GM18526 (cell line): ENCODE measurements around the gene EGFL6.

Experiments
- POLR2A ChIP-seq: IDR thresholded peaks from 3 replicates; pipeline ENCODE4 v1.6.1; 2011; ENCODE audit not compliant: insufficient read length; ENCODE audit errors: extremely low read depth

The EGFL6 gene

DNA sequence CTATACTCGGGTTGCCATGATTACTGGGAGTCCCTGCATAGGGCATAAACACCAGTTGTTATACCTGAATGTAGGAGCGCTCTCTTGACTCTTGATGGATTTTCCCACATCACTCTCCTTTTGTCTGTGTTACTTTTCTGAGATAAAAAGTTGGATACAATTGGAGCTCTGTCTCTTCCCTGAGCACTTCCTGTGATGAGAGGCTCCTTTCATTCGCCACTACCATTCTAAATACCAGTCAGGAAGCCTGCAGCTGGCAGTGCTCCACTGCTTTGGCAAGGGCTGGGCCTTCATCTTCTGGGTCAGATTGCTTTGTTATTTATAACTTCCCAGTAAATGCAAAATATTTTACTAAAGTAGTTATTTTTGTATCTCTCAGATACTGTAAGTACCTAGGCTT, 97.4 kb downstream of the EGFL6 start:
- no peak for TF ChIP-seq POLR2A

DNA sequence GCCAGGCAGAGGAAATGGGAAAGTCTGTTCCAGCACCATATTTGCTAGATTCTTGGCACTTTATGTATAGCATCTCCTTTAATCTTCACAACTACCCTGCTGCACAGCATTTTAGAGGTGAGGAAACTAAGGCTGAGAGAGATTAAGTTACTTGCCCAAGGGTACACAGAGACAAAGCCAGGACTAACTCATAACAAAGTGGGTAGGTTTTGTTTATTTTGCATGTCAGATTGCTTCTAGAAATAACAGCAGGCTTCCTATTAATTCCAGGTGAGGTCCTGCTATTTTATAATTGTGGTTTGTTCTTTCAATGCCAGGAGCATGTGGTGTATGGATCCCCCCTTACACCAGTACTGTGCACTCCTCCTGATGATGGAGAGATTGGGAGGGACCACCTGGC, 98.5 kb downstream of the EGFL6 start:
- no peak for TF ChIP-seq POLR2A

DNA sequence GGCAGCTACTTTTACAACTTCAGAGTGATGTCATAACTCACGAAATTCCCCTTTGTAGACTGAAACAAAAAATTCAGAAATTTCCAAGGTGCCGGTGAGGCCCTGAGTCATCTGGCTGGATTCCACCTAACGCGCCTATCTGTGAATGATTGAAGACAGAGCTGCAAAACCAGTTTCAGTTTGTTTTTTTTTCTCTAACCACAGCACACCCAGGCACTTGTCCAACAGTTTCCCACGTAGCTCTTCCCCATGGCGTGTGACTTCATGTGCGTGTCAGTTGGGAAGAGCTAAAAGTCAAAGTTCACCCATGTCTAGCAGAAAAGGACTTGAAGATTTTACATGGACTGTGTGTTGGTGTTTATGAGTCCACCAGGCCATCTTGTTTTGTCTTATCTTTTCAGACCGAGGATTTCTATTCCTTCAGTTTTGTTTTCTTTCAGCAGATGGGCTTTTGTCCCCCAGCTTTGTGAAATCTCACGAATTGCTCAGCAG, 99.9 kb downstream of the EGFL6 start:
- TF ChIP-seq POLR2A: no peak

DNA sequence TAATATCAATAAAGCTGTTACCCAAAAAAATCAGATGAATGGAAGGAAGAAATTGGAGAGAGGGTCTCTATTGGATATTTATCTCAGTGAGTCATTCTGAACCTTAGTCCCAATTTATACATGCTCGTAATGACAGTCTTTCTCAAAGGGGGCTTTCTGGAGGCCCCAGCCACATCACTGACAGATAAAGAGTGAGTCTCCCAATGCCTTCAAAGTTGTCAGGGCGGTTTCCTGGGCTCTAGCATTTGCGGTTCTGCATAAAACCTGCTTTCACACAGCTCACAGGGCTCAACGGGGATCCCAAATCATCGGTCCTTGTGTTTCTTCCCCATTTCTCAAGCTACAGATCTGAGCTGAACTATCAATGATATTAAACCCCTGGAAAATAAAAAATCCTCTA, 100.8 kb downstream of the EGFL6 start:
- no peak for TF ChIP-seq POLR2A

DNA sequence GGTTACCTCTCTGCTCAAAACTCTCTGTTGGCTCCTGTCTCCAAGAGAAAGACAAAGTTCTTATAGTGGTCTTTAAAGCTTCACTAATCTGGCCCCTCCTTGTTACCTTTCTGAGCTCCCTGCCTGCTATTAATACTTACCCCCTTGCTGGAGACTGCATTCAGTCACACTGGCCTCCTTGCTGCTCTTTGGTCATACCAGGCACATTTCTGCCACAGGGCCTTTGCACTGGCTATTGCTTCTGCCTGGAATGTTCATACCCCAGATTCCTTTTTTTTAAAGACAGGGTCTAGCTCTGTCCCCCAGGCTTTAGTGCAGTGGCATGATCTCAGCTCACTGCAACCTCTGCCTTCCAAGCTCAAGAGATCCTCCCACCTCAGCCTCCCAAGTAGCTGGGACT, 103.6 kb downstream of the EGFL6 start:
- no peak for TF ChIP-seq POLR2A

DNA sequence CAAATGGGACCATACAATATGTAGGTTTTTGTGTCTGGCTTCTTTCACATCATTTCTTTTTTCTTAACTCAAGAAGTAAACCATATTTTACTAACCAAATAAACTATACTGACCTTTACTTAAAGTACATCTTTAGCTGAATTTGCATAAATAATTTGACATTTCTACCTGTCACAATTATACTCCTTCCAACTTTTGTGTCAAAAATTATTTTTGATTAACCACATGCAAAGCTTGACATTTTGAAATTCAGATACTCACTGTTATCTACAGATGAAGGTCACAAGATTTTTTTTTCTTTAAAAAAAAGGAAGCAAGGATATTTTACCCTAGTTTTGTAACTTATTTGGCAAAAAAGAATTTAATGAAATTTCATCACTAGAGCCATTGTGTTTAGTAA, 107.5 kb downstream of the EGFL6 start:
- no peak for TF ChIP-seq POLR2A

DNA sequence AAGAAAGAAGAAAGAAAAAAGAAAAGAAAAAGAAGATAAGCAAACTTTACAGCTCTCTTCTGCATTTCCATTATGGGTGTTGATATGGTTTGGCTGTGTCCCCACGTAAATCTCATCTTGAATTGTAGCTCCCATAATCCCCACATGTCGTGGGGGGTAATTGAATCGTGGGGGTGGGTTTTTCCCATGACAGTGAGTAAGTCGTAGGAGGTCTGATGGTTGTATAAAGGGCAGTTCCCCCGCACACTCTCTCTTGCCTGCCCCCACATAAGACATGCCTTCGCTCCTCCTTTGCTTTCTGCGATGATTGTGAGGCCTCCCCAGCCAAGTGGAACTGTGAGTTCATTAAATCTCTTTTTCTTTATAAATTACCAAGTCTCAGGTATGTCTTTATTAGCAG, 112.2 kb downstream of the EGFL6 start:
- no peak for TF ChIP-seq POLR2A
